Rectal smooth muscle tissue (tissue), 1 donor: ENCODE measurements around the gene DUOX1.

ENCODE experiments used
- H3K27ac ChIP-seq: one replicate; pipeline ENCODE4 v1.7.0; 2013; ENCODE audit warnings: low read depth, low read length, inconsistent platforms
- H3K27me3 ChIP-seq: one replicate; pipeline ENCODE4 v1.7.0; 2013; ENCODE audit warnings: low read length; ENCODE audit not compliant: control insufficient read depth, insufficient read depth
- H3K36me3 ChIP-seq: one replicate; pipeline ENCODE4 v1.7.0; 2013; ENCODE audit warnings: low read length; ENCODE audit not compliant: control insufficient read depth, insufficient read depth
- H3K4me1 ChIP-seq: one replicate; pipeline ENCODE4 v1.7.0; 2013; ENCODE audit warnings: low read length; ENCODE audit not compliant: control insufficient read depth, insufficient read depth
- H3K4me3 ChIP-seq: one replicate; pipeline ENCODE4 v1.7.0; 2013; ENCODE audit warnings: low read length
- H3K9ac ChIP-seq: one replicate; pipeline ENCODE4 v1.7.0; 2013; ENCODE audit warnings: low read length

The DUOX1 gene

GRCh38 chr15:45185903-45186770 is 56.3 kb downstream of the DUOX1 start:
- Histone ChIP-seq H3K36me3 (no peaks in the 10 kb centered on the region), H3K4me3 (peak overlapping the region; percentile 68), H3K27me3 (peaks cover 4% of the 10 kb centered on the region), H3K4me1 (peaks cover 5% of the 10 kb centered on the region), H3K9ac (no peak overlapping the region), H3K27ac (peak overlapping the region; percentile 76)

- Histone ChIP-seq H3K4me1 (peaks cover 5% of the 10 kb centered on the region), H3K4me3 (peak overlapping the region; percentile 68), H3K36me3 (no peaks in the 10 kb centered on the region), H3K9ac (peak overlapping the region; percentile 69), H3K27me3 (peaks cover 4% of the 10 kb centered on the region), H3K27ac (peak overlapping the region; percentile 76)
These were observed 57.2 kb downstream of the DUOX1 start for GRCh38 chr15:45186771-45187577.

- Histone ChIP-seq H3K27me3 (peaks cover 4% of the 10 kb centered on the region), H3K4me1 (peaks cover 5% of the 10 kb centered on the region), H3K27ac (peak overlapping the region; percentile 76), H3K4me3 (peak overlapping the region; percentile 68), H3K36me3 (no peaks in the 10 kb centered on the region), H3K9ac (no peak overlapping the region)
These were observed 57.7 kb downstream of the DUOX1 start for GRCh38 chr15:45187578-45187893.

- Histone ChIP-seq H3K9ac (peak within 1 kb of the TSS; percentile 75), H3K27me3 (peaks cover 4% of the 10 kb centered on the region), H3K27ac (peak within 1 kb of the TSS; percentile 86), H3K4me1 (peaks cover 5% of the 10 kb centered on the region), H3K36me3 (no peaks in the 10 kb centered on the region), H3K4me3 (peak within 1 kb of the TSS; percentile 94)
These were observed 58.4 kb downstream of the DUOX1 start, which contains the start of gene SHF for GRCh38 chr15:45187894-45188830. Gene SHF (minus strand): TSS chr15:45187966. CDS start chr15:45187951, 15 bp downstream.

- Histone ChIP-seq H3K36me3 (no peaks in the 10 kb centered on the region), H3K27me3 (no peaks in the 10 kb centered on the region), H3K4me1 (peaks cover 3% of the 10 kb centered on the region), H3K4me3 (no peak overlapping the region), H3K27ac (no peak overlapping the region), H3K9ac (no peak overlapping the region)
These were observed 67.7 kb downstream of the DUOX1 start for GRCh38 chr15:45197512-45197911.

GRCh38 chr15:45198337-45199135 is 68.7 kb downstream of the DUOX1 start:
- Histone ChIP-seq H3K4me1 (peaks cover 3% of the 10 kb centered on the region), H3K36me3 (no peaks in the 10 kb centered on the region), H3K27ac (peak overlapping the region; percentile 97)

GRCh38 chr15:45199136-45199810 is 69.5 kb downstream of the DUOX1 start:
- peak overlapping the region; percentile 81 for H3K4me3 ChIP-seq
- no peaks in the 10 kb centered on the region for H3K27me3 ChIP-seq
- peak overlapping the region; percentile 97 for H3K27ac ChIP-seq
- H3K9ac ChIP-seq, result peak overlapping the region; percentile 71
- peaks cover 3% of the 10 kb centered on the region for H3K4me1 ChIP-seq
- no peaks in the 10 kb centered on the region for H3K36me3 ChIP-seq

More at GRCh38 chr15:45198337-45199135, 68.7 kb downstream of the DUOX1 start:
- H3K4me3 ChIP-seq, result peak overlapping the region; percentile 81
- H3K27me3 ChIP-seq, result no peaks in the 10 kb centered on the region
- H3K9ac ChIP-seq, result peak overlapping the region; percentile 71

GRCh38 chr15:45200001-45200798 is 70.4 kb downstream of the DUOX1 start:
- peak overlapping the region; percentile 76 for H3K9ac ChIP-seq
- peak overlapping the region; percentile 81 for H3K4me3 ChIP-seq
- peak overlapping the region; percentile 97 for H3K27ac ChIP-seq
- no peaks in the 10 kb centered on the region for H3K27me3 ChIP-seq
- H3K36me3 ChIP-seq, result no peaks in the 10 kb centered on the region
- peaks cover 3% of the 10 kb centered on the region for H3K4me1 ChIP-seq

- no peaks in the 10 kb centered on the region for H3K36me3 ChIP-seq
- peak overlapping the region; percentile 97 for H3K27ac ChIP-seq
- peaks cover 3% of the 10 kb centered on the region for H3K4me1 ChIP-seq
- no peaks in the 10 kb centered on the region for H3K27me3 ChIP-seq
- H3K4me3 ChIP-seq, result peak overlapping the region; percentile 81
- H3K9ac ChIP-seq, result peak overlapping the region; percentile 76
These were observed 71.2 kb downstream of the DUOX1 start for GRCh38 chr15:45200799-45201556.

GRCh38 chr15:45201557-45201859 is 71.7 kb downstream of the DUOX1 start:
- no peaks in the 10 kb centered on the region for H3K27me3 ChIP-seq
- no peak overlapping the region for H3K9ac ChIP-seq
- peak overlapping the region; percentile 97 for H3K27ac ChIP-seq
- H3K36me3 ChIP-seq, result no peaks in the 10 kb centered on the region
- peaks cover 3% of the 10 kb centered on the region for H3K4me1 ChIP-seq
- no peak overlapping the region for H3K4me3 ChIP-seq
